Coronary artery (tissue), 2 donors: ENCODE measurements around the gene ZNF619.

ENCODE experiments used
- DNase-seq: peaks from one replicate; pipeline ENCODE4 v3.0.0-alpha.2; 2017; ENCODE audit warnings: low spot score
- H3K27ac ChIP-seq, 2 donors: fragments of 200-600 bp; sonication (generic); one replicate each; pipeline ENCODE4 v1.5.1; 2016 to 2019
- H3K4me3 ChIP-seq: fragments of 200-600 bp; sonication (generic); 2 replicates; pipeline ENCODE4 v1.5.1; 2016; ENCODE audit warnings: mild to moderate bottlenecking, moderate library complexity
- CTCF ChIP-seq: fragments of 200-600 bp; sonication (generic); IDR thresholded peaks from one replicate; pipeline ENCODE4 v1.5.1; 2019; ENCODE audit warnings: antibody characterized with exemption

Gene ZNF619

GRCh38 chr3:40452057-40452456 lies 24.9 kb upstream of the ZNF619 start:
- H3K27ac ChIP-seq = peak overlapping the region in 1 of 2 donors; percentile 90
- no peak for TF ChIP-seq CTCF
- DNase-seq = no peak
- H3K4me3 ChIP-seq = peak overlapping the region; percentile 77

GRCh38 chr3:40452562-40452875 lies 24.4 kb upstream of the ZNF619 start:
- DNase-seq = no peak
- H3K27ac ChIP-seq = peak overlapping the region; percentile 85 to 90
- TF ChIP-seq CTCF = no peak
- peak overlapping the region; percentile 77 for H3K4me3 ChIP-seq

- H3K27ac ChIP-seq = peak overlapping the region; percentile 85 to 90
- peak overlapping the region; percentile 77 for H3K4me3 ChIP-seq
- TF ChIP-seq CTCF = no peak
- DNase-seq = peak; percentile 99
Measured at GRCh38 chr3:40452876-40453730, 23.8 kb upstream of the ZNF619 start.

GRCh38 chr3:40453933-40454332 lies 23.0 kb upstream of the ZNF619 start:
- no peak for DNase-seq
- no peak for TF ChIP-seq CTCF
- Histone ChIP-seq H3K27ac (peak overlapping the region in 1 of 2 donors; percentile 85), H3K4me3 (peak overlapping the region; percentile 77)

- H3K4me3 ChIP-seq = no peak overlapping the region
Measured at GRCh38 chr3:40455328-40455727, 21.6 kb upstream of the ZNF619 start.

GRCh38 chr3:40456279-40456939 lies 20.5 kb upstream of the ZNF619 start:
- no peak for TF ChIP-seq CTCF
- H3K27ac ChIP-seq = peak overlapping the region; percentile 93 to 94
- no peak for DNase-seq
- H3K4me3 ChIP-seq = peak overlapping the region; percentile 94

More at GRCh38 chr3:40455328-40455727, 21.6 kb upstream of the ZNF619 start:
- no peak for DNase-seq
- H3K27ac ChIP-seq = no peak overlapping the region
- no peak for TF ChIP-seq CTCF
